GM12892 (cell line): ENCODE data around the gene EXD3.
A peak's percentile ranks its signal among the peaks of the same experiment; 100 is the strongest.

Experiments used
- DNase-seq: peaks from one replicate; pipeline ENCODE4 v3.0.0; 2011; ENCODE audit not compliant: insufficient read length
- FAIRE-seq: peaks from 2 replicates; lab custom pipeline; 2011; peaks lifted over from hg19 to GRCh38; lab: Jason Lieb, UNC
- POLR2A ChIP-seq: IDR thresholded peaks from 2 replicates; pipeline ENCODE4 v1.6.1; 2011; ENCODE audit warnings: low read depth, low read length, control low read depth
- POLR2AphosphoS5 ChIP-seq: IDR thresholded peaks from 2 replicates; pipeline ENCODE4 v1.6.1; 2011; ENCODE audit warnings: low read depth, low read length, control low read depth
- TAF1 ChIP-seq: IDR thresholded peaks from 2 replicates; pipeline ENCODE4 v1.6.1; 2011; ENCODE audit warnings: low read depth, mild to moderate bottlenecking, control low read depth, low read length, borderline replicate concordance

Gene EXD3

GRCh38 chr9:137407590-137408300, 15.2 kb downstream of the EXD3 start:
- DNase-seq (no peak), FAIRE-seq (no peak)
- no peak for TF ChIP-seq POLR2AphosphoS5
- no peak for TF ChIP-seq TAF1
- TF ChIP-seq POLR2A, result no peak

- TF ChIP-seq POLR2AphosphoS5 (no peak), TAF1 (no peak), POLR2A (no peak)
- FAIRE-seq (peak; percentile 14), DNase-seq (peak; percentile 80)
These were observed 15.9 kb downstream of the EXD3 start for GRCh38 chr9:137406876-137407589.

GRCh38 chr9:137406085-137406760, 16.7 kb downstream of the EXD3 start:
- TF ChIP-seq POLR2AphosphoS5, result no peak
- no peak for TF ChIP-seq TAF1
- no peak for TF ChIP-seq POLR2A
- DNase-seq (no peak), FAIRE-seq (no peak)

GRCh38 chr9:137405677-137406081, 17.3 kb downstream of the EXD3 start:
- no peak for TF ChIP-seq POLR2AphosphoS5
- no peak for TF ChIP-seq POLR2A
- TF ChIP-seq TAF1, result no peak
- FAIRE-seq (no peak), DNase-seq (no peak)

- TF ChIP-seq POLR2AphosphoS5 (no peak), POLR2A (no peak), TAF1 (no peak)
- DNase-seq (no peak), FAIRE-seq (no peak)
These were observed 17.9 kb downstream of the EXD3 start for GRCh38 chr9:137404961-137405567.

- TF ChIP-seq POLR2A (no peak), POLR2AphosphoS5 (no peak), TAF1 (no peak)
- DNase-seq (no peak), FAIRE-seq (no peak)
These were observed 19.7 kb downstream of the EXD3 start for GRCh38 chr9:137403269-137403668.

- DNase-seq (no peak), FAIRE-seq (no peak)
- no peak for TF ChIP-seq TAF1
- no peak for TF ChIP-seq POLR2A
- no peak for TF ChIP-seq POLR2AphosphoS5
These were observed 20.2 kb downstream of the EXD3 start for GRCh38 chr9:137402746-137403145.

- FAIRE-seq, result no peak
These were observed 24.1 kb downstream of the EXD3 start for GRCh38 chr9:137398561-137399468.

GRCh38 chr9:137397675-137398423, 25.1 kb downstream of the EXD3 start:
- no peak for TF ChIP-seq POLR2A
- no peak for TF ChIP-seq TAF1
- FAIRE-seq (no peak), DNase-seq (no peak)

More at GRCh38 chr9:137398561-137399468, 24.1 kb downstream of the EXD3 start:
- DNase-seq, result no peak
- TF ChIP-seq TAF1 (no peak), POLR2A (no peak), POLR2AphosphoS5 (no peak)

GRCh38 chr9:137396634-137397367, 26.2 kb downstream of the EXD3 start:
- FAIRE-seq, result no peak
- no peak for DNase-seq
- TF ChIP-seq POLR2A (no peak), POLR2AphosphoS5 (no peak), TAF1 (no peak)
